Activated CD4-positive, alpha-beta T cell treated with anti-CD3 and anti-CD28 coated beads, Interleukin-2, amount 50 U/mL, for 24 hours (primary cell): Measurements from ENCODE around the gene CHST11.

Experiments
- DNase-seq, 2 donors: peaks; one replicate each; pipeline ENCODE4 v3.0.0-alpha.2; 2020; ENCODE audit warnings: low read depth in 1 of 2, low spot score in 1 of 2

The CHST11 gene

GRCh38 chr12:104578453-104578852, 121.7 kb downstream of the CHST11 start:
- peak in 1 of 2 donors; percentile 7 for DNase-seq

DNA sequence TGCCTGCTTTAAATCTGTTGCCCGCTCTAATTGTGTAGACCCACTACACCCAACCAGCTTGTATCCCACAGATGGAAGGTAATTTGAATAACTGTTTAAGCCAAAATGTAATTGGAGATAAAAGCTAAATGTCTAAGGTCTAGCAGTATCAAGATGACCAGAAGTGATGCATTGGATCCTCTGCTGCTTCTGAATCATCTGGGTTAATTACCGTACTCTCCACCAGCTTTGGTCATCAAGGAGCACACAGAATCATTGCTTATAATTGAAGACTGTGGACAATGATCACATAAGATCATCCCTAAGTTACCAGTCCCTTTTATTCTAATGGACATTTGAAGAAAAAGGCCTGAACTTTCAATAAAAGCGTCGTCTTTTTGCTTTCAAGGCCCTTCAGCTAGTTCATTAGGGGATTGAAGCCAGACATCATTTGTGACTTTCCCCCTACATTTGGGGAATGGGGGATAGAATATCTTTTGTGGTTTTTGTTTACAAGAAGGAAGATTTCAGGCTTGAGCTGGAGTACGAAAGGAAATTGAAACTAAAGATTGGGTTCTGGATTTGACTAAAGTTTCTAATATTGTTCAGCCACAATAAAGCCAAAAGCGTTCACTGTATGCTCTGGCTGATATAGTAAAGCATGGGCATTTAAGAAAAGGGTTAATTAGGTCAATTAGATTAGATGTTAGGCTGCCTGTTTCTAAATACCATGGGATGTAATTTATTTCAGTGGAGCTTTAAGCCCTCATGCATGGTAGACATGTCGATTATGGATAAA, 123.2 kb downstream of the CHST11 start:
- DNase-seq, result no peak

- DNase-seq, result no peak
Measured at GRCh38 chr12:104581005-104581570, 124.3 kb downstream of the CHST11 start.

DNA sequence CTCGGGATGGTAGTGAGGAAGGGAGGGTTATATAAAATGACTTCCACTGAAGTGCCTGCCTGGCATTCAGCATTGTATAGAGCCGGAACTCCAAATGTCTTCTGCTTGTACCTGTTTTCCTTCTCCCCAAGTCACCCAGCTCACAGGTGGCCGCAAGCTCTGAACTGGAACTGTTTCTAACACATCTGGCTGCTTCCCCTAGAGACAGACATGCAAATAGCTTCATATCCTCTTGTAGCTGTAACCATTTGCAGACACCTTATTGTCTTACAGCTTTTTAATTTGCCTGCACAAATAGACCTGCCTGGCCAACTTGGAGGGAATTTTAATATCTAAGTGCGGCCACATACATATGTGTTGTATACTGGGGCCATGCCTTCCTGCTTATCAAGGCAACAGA, 126.0 kb downstream of the CHST11 start:
- no peak for DNase-seq

DNA sequence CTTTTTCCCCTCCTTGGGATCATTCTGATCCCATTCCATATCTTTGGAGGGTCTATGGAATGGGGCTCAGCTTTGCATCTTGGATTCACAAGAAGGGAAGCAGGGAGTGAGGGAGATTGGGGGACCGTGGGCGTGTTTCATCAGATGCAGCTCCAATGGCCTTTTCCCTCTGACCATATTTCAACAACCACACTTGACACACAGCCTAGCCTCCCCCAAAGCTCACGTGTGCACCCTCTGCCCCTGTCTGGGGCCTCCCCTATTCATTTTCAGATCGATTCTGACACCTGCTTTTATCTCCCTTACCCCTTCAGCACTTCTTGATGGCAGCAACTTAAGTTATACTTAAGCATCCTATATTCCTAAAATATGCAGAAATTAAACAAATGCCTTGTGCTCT, 126.6 kb downstream of the CHST11 start:
- DNase-seq, result no peak

DNA sequence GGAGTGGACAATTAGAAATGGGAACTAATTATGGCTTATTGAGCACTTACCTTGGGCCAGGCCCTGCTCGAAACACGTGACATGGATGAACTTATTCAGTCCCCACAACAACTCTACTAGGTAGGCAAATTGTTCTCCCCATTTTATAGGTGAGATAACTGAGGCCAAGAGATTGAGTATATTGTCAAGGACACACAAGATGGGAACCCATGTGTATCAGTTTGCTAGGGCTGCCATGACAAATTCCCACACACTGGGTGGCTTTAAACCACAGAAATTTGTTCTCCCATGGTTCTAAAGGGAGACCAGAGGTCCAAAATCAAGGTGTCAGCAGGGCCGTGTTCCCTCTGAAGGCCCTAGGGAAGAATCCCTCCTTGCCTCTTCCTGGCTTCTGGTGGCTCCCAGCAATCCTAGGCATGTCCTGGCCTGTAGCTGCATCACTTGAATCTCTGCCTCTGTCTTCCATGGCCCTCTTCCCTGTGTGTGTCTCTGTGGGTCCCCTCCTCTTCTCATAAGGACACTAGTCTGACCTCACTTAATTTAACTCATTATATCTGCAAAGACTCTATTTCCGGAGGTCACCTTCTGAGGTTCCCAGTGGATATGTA, 128.8 kb downstream of the CHST11 start:
- DNase-seq, result no peak

- no peak for DNase-seq
Measured at GRCh38 chr12:104586351-104586919, 129.7 kb downstream of the CHST11 start.

GRCh38 chr12:104588047-104588920, 131.5 kb downstream of the CHST11 start:
- no peak for DNase-seq

GRCh38 chr12:104588921-104589590, 132.3 kb downstream of the CHST11 start:
- DNase-seq, result no peak

DNA sequence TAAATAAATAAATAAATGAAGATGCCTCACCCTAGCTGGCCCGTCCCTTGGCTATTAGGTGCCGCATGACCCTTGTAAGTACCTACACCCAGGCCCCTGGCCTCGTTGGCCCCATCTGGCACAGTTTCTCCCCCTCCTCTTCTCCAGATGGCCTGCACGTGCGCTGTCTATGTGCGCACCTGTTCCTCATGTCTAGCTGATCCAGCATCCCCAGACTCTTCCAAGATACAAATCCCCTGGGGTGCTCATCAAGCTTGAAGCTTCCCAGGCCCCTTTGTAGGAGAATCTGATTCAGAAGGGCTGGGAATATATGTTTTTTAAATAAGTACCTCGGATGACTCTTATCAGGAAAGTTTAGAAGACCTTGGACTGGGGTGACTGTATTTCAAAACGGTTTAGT, 133.3 kb downstream of the CHST11 start:
- no peak for DNase-seq

DNA sequence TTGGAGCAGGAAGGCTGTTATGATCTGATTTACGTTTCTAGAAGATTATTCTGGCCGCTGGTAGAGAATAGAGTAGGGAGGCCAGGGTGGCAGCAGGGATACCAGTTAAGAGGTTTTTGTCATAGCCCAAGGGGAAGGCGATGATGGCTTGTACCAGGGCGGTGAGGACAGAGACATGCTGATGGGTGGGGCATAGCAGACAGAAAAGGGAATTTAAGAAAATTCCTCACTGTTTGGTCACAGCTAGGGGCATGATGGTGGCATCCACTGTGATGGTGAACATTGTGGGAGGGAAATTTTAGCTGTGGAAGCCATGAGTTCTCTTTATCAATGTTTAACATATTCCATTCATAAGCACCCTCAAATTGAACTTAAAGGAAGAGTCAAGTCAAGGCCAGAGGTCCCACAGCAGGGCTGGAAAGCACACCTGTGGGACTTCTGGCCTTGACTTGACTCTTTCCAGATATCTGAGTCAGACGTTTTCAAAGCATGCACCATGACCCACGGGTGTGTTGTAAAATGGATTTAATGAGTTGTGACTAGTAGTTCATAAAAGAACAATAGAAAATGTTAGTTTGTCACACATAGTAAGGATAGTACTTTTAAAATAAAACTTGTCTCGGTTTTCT, 134.6 kb downstream of the CHST11 start:
- DNase-seq, result no peak

DNA sequence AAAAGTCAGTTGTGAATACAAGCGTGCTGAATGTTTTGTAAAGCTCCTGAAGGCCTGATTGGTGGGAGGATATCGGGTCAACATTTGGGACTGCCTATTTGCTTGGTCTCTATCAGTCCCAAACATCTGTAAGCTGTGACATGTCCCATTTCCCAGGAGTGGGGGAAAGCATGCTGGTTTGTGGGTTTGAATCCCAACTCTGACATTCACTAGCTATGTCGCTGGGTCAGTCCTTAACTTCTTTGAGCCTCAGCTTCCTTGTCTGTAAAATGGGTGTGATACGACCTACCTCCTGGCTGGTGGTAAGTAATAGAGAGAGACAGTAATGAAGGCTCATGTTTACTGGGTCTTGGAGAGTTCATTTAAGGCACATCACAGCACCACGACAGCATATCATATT, 136.7 kb downstream of the CHST11 start:
- DNase-seq, result no peak

DNA sequence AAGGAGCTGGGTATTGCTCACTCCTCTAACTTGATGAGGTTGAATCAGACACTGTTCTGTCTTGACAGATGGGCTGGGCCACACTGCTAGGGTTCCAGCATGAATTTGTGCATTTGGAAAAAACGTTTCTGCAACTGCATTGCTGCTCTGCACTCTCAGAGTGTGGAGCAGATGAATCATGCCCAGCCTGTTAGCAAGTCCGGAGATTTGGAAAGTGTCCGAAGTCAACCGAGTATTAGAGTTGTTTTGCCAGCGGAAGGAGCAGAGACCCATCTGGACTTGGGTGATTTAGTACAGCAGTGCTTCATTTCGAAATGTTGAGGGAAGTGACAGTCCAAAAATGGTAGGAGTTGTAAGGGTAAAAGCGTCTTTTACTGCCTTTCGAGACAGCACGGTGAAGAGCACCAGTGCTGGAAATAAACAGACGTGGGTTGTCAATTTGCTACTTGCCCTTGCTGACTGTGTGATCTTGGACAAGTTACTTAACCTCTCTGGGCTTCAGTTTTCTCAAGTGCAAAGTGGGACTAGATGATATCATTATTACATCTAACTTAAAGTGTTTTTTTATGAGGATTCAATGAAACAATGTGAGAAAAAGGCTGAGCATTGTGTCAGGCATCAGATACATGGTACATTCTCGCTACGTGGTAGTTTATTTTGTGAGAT, 139.5 kb downstream of the CHST11 start:
- no peak for DNase-seq

GRCh38 chr12:104596898-104597843, 140.4 kb downstream of the CHST11 start:
- no peak for DNase-seq

DNA sequence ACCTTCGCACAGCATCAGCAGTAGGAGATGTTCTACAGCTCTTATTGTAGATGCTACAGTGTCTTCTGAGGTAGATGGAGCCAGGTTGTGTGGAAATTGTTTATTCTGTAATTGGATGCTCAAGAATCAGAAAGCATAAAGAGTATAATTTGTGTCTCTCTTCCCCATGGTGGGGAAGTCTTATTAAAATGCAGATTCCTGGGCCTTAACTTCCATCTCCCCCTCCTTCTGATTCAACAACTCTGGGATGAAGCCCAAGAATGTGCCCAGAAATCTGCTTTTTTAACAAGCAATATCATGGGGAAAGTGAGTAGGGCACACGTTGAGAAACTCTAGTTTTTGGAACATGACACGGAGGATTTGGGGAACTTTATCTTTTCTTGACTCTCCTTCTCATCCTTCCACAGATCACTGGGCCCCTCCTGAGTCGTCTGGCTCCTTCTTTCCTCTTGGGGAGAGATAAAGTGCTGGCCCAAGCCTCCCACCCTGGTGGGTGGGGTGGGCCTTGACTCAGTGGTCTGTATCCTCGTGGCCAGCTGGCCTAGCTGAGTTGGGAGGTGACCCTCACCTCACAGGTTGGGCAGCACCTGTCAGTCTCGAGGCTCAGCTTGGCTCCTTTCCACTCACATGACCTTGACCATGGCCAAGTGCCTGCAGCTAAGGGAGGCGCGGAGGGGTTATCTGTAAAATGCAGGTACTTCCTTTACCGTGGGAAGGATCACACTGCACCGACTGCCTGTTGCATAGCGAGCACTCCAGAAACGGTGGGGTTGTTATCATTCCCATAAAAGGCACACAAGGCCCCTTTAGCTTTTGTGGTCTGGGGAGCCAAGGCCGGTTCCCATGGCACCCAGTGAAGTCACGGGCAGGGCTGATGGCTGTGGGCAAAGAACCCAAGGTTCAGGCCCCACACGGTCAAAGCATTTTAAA, 141.9 kb downstream of the CHST11 start:
- DNase-seq, result no peak

- DNase-seq, result no peak
Measured at GRCh38 chr12:104599272-104600035, 142.7 kb downstream of the CHST11 start.
